Neutrophil (primary cell): ENCODE measurements around the gene CDC42BPB.

Experiments used
- H3K27ac ChIP-seq: fragments of 200-600 bp; sonication (generic); 2 replicates; pipeline ENCODE4 v1.5.1; 2016; ENCODE audit warnings: mild to moderate bottlenecking, moderate library complexity
- H3K27me3 ChIP-seq: fragments of 200-600 bp; sonication (generic); 2 replicates; pipeline ENCODE4 v1.6.0; 2016; ENCODE audit warnings: mild to moderate bottlenecking
- H3K36me3 ChIP-seq: fragments of 200-600 bp; sonication (generic); 2 replicates; pipeline ENCODE4 v1.5.1; 2017
- H3K4me1 ChIP-seq, 2 experiments: fragments of 200-600 bp in 1 of 2; sonication (generic) in 1 of 2; 1 replicate in 1 of 2; 2 replicates in 1 of 2; pipeline versions ENCODE4 v1.5.1 to v1.6.1; 2013 to 2016; ENCODE audit warnings: low read depth in 1 of 2, low read length in 1 of 2, mild to moderate bottlenecking in 1 of 2, moderate library complexity in 1 of 2; ENCODE audit not compliant: control insufficient read depth in 1 of 2, insufficient read depth in 1 of 2
- H3K4me3 ChIP-seq, 2 experiments: fragments of 200-600 bp in 1 of 2; sonication (generic) in 1 of 2; 1 replicate in 1 of 2; 2 replicates in 1 of 2; pipeline ENCODE4 v1.5.1; 2013 to 2016; ENCODE audit warnings: low read depth in 1 of 2, low read length in 1 of 2, mild to moderate bottlenecking in 1 of 2, moderate library complexity in 1 of 2
- H3K9me3 ChIP-seq: fragments of 200-600 bp; sonication (generic); 2 replicates; pipeline ENCODE4 v1.5.1; 2016
- CTCF ChIP-seq: fragments of 200-600 bp; sonication (generic); IDR thresholded peaks from 2 replicates; pipeline ENCODE4 v1.5.1; 2016; ENCODE audit warnings: antibody characterized with exemption

The CDC42BPB gene

GRCh38 chr14:102991376-102991775 lies 66.0 kb downstream of the CDC42BPB start:
- Histone ChIP-seq H3K9me3 (peaks cover 13% of the 10 kb centered on the region), H3K27ac (no peak overlapping the region), H3K4me3 (no peak overlapping the region), H3K4me1 (no peaks in the 10 kb centered on the region), H3K36me3 (no peaks in the 10 kb centered on the region), H3K27me3 (peaks cover 5% of the 10 kb centered on the region)
- TF ChIP-seq CTCF: no peak

- no peak for TF ChIP-seq CTCF
- no peak overlapping the region for H3K27ac ChIP-seq
Measured at GRCh38 chr14:102988054-102988453, 69.3 kb downstream of the CDC42BPB start.

GRCh38 chr14:102986810-102987579 lies 70.4 kb downstream of the CDC42BPB start:
- Histone ChIP-seq H3K4me1 (no peaks in the 10 kb centered on the region), H3K4me3 (no peak overlapping the region), H3K27ac (no peak overlapping the region), H3K9me3 (peaks cover 13% of the 10 kb centered on the region), H3K36me3 (no peaks in the 10 kb centered on the region), H3K27me3 (no peaks in the 10 kb centered on the region)
- no peak for TF ChIP-seq CTCF

More at GRCh38 chr14:102988054-102988453, 69.3 kb downstream of the CDC42BPB start:
- Histone ChIP-seq H3K4me3 (no peak overlapping the region), H3K4me1 (no peaks in the 10 kb centered on the region), H3K27me3 (peaks cover under 1% of the 10 kb centered on the region), H3K9me3 (peaks cover 13% of the 10 kb centered on the region), H3K36me3 (no peaks in the 10 kb centered on the region)

GRCh38 chr14:102985665-102986064 lies 71.7 kb downstream of the CDC42BPB start:
- no peak overlapping the region for H3K27ac ChIP-seq
- no peaks in the 10 kb centered on the region for H3K27me3 ChIP-seq
- no peaks in the 10 kb centered on the region for H3K36me3 ChIP-seq

GRCh38 chr14:102984336-102985102 lies 72.8 kb downstream of the CDC42BPB start:
- H3K4me3 ChIP-seq: no peak overlapping the region
- H3K4me1 ChIP-seq: no peaks in the 10 kb centered on the region
- H3K27me3 ChIP-seq: no peaks in the 10 kb centered on the region
- H3K27ac ChIP-seq: no peak overlapping the region
- no peaks in the 10 kb centered on the region for H3K36me3 ChIP-seq
- no peak for TF ChIP-seq CTCF
- H3K9me3 ChIP-seq: peaks cover 13% of the 10 kb centered on the region

More at GRCh38 chr14:102985665-102986064, 71.7 kb downstream of the CDC42BPB start:
- no peak for TF ChIP-seq CTCF
- H3K9me3 ChIP-seq: peaks cover 13% of the 10 kb centered on the region
- no peaks in the 10 kb centered on the region for H3K4me1 ChIP-seq
- no peak overlapping the region for H3K4me3 ChIP-seq
